Uterus (tissue), 2 donors: ENCODE measurements around the gene PCDHB8.
A peak's percentile ranks its signal among the peaks of the same experiment; 100 is the strongest.

Experiments used
- CTCF ChIP-seq, 4 experiments: fragments of 200-600 bp in 2 of 4; fragments of 450-650 bp in 2 of 4; sonication (generic) in 2 of 4; IDR thresholded peaks; one replicate each; pipeline ENCODE4 v1.5.1; 2016 to 2019; ENCODE audit warnings: antibody characterized with exemption in 4 of 4, mild to moderate bottlenecking in 2 of 4, moderate library complexity in 1 of 4
- POLR2A ChIP-seq, 2 donors: fragments of 450-650 bp; IDR thresholded peaks; one replicate each; pipeline ENCODE4 v1.6.1; 2016; ENCODE audit warnings: antibody characterized with exemption in 2 of 2, mild to moderate bottlenecking in 1 of 2, moderate library complexity in 1 of 2

GRCh38 chr5:141135030-141135717 is 42.4 kb upstream of the PCDHB8 start, which contains the start of gene PCDHB5:
- peak in 3 of 4 experiments; percentile 16 to 31 (median 28) for TF ChIP-seq CTCF (IDR thresholded peaks at IDR 0.05)
- no peak for TF ChIP-seq POLR2A (IDR thresholded peaks at IDR 0.05)
